ELR (cell line): ENCODE data around the gene TYRP1.

Experiments
- DNase-seq: peaks from one replicate; pipeline ENCODE4 v3.0.0-alpha.2; 2015; ENCODE audit warnings: low read depth

TYRP1 gene

DNA sequence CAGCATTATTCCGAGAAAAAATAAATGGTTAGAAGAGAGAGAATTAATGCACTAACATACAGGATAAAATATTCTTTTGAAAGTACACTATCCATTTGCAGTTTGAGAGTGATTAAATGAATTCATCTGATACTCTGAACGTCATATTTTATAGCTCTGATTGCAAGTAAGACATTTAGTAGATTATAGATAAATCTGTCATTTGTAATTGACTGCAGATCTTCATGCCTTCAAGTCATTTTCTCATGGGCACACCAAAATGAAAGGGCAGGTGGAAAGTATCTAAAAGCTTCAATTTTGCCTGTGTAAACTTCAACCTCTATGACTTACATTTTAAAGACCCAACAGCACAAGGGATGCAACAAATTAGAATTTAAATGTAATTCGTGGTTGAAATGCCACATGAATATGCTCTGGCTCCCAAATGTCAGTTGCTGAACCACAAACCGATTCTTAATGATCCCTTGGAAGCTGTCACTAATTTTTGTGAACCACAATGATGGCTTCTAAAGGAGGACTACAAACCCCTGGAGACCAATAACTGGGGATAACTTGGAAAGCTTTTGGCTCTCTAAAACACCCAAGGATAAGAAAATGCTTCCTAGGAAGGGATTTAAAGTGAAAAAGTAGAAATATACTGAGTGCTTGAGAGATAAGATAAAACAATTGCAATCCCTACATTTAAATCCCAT, 3.9 kb downstream of the TYRP1 start:
- no peak for DNase-seq

DNA sequence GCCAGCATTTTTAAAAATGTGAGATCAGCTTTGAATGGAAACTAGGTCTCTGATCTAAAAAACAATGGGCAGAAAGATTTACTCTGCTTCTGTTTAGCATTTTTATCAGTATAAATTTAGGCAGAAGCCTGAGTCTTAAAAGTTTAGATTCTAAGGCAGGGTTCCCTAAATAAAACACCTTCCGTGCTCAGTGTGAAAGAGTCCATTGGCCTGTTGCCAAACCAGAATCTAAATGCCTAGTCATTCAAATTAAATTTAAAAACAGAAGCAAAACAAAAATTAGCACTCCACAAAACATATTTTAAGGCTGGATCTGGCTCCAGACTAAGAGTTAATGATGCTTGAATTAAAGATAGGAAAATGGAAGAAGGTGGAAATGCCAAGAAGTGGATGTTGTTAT, 4.5 kb downstream of the TYRP1 start:
- no peak for DNase-seq

DNA sequence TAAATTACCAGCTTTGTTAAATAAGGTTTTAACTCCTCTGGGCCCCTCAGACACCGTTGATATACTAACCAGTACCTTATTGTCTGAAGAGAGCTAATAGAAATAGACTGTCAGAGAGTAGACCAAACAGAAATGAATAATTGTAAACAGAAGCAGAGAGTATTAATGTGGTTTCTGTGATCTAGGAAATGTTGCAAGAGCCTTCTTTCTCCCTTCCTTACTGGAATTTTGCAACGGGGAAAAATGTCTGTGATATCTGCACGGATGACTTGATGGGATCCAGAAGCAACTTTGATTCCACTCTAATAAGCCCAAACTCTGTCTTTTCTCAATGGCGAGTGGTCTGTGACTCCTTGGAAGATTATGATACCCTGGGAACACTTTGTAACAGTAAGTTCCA, 5.1 kb downstream of the TYRP1 start:
- DNase-seq = peak; percentile 29

DNA sequence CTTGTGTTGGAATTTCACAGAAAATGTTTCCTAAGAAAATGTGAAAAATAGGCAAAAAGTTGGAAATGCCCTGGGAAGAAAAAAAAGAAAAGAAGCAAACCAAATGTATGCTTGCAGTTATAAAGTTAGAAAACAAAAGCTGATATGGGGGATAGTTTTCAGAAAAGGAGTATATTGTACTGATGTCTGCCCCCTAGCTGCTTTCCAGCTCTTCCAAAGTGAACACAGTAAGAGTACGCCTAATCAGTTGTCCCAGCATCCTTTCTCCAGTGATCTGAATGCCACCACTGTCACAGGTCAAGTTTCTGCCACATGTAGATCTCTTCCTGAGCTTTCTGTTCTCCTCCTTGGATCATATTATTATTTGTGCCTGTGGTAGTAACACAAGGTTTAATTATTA, 5.8 kb downstream of the TYRP1 start:
- no peak for DNase-seq

DNA sequence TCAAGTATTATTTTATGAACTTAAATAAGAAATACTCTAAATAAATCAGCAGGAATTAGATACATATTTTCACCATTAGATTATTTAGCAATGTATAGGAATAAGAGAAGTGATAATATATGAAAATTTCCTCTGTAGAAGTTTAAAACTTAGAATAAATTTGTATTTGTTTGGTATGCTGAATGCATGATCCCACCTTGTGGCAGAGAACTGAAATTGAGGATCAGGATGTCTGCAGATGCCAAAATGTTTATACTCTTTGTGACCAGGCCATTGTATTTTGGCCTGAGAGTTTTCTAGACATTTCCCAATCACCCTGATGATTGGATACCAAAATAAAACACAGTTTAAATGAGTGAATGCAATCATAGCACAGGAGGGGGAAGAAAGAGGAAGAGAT, 6.3 kb downstream of the TYRP1 start:
- DNase-seq = peak; percentile 46

DNA sequence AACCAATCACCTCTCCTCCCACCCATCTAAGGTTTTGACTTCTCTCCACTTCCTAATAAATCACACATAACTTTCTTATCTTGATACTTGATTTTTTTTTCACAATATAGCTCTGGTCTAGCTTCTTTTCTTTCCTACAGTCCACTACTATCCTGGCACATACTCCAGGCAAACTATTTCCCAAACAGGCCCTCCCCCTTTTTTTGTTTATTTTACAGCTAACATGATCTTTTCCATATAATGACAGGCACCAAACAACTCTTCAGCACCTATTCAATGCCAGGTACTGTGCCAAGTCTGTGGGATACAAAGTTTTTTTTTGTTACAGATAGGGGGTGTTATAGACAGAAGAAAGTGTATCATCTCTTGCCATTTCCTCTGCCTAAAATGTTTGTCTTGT, 7.9 kb downstream of the TYRP1 start:
- no peak for DNase-seq

DNA sequence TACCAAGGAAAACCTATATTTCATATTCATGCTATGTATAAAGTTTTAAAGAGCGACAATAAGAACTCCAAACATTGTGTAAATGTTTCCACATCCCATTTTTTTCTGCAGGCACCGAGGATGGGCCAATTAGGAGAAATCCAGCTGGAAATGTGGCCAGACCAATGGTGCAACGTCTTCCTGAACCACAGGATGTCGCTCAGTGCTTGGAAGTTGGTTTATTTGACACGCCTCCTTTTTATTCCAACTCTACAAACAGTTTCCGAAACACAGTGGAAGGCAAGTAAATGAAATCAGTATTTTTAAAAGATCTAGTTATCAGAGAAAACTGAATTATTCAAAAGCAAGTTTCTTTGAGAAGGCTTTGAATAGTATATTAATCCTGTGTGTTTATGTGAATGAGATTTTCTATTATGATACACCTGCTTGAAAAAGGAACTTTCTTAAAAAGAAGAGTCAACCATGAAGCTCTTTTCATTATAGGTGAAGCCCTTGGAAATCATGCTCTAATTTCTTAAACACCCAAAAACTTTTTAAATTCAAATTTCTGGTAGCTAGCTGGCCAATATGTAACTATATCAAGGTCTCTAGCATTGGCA, 9.1 kb downstream of the TYRP1 start:
- DNase-seq = peak; percentile 78

DNA sequence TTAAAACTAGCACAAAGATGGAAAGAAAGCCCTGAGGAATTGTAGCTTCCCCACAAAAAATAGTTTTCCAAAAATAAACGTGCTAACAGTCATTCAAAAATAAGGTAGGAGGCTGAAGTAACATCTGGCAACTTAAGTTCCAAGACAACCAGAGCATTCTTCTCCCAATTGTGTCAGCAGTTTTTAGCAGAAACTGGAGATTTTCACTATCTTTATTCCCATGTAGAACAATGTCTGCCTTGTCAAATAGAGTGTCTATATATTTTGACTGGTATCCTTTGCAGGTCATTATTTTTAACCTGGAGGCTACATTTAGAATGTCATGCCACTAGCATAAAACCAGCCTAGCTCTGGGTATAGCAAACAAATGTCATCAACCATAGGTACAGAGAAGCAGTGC, 10.8 kb downstream of the TYRP1 start:
- no peak for DNase-seq

DNA sequence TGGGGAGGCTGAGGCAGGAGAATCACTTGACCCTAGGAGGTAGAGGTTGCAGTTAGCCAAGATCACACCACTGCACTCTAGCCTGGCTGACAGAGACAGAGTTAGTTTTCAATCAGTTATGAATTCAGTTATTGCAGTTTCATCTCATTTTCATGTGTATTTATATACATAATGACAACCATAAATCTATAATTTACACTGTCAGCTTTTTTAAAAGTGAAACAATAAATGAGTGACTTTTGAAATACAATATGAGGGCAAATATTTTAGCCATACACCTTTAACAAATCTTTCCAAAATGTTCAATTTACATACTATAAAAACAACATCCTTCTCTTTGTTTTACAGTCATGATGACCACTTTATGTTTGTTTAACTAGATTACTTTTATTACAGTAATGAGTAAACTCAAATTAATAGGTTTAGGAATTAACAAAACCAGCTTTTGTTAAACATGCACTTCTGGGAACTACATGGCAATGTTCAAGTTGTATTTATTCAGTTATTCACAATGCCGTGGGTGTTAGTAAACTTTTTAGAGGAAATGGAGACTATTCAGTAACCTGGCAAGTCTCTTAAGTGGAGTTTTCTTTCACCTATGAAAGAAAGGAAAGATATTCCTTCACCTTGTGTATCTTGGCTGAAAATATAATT, 12.7 kb downstream of the TYRP1 start:
- no peak for DNase-seq

DNA sequence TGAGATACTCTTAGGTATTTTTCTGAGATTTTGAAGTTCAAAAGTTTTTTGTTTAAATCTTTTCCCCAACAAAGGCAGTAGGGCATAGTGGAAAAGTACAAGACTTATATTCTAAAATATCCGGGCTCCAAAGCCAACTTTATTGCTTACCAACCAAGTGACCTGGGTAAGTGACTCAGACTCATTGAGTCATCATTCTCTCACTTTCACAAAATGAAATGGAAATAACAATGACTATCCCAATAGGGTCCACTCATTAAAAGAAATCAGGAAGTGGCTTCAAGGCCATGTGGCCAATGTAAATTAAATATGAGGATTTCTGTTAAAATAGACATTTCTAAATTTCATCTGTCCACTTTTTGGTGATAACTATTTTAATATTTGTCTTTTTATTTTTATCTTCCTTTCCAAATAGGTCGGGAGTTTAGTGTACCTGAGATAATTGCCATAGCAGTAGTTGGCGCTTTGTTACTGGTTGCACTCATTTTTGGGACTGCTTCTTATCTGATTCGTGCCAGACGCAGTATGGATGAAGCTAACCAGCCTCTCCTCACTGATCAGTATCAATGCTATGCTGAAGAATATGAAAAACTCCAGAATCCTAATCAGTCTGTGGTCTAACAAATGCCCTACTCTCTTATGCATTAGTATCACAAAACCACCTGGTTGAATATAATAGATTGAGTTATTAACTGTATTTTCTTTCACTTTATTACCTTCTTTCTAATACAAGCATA, 15.5 kb downstream of the TYRP1 start:
- peak; percentile 90 for DNase-seq

DNA sequence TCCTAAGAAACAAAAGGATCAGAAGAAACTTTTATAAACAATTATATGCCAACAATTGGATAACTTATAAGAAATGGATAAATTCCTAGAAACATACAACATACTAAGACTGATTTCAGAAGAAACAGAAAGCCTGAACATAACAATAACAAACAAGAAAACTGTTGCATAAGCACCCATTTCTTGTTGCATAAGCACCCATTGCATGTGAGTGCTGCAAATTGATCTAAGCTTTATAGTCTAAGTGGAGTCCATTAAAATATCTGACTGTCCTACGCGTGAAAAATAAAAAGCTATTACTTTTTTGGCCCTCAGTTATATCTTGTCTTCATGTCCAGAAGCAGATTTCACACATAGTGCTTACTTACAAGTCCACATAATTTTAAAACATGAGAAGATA, 19.3 kb downstream of the TYRP1 start:
- DNase-seq = no peak

DNA sequence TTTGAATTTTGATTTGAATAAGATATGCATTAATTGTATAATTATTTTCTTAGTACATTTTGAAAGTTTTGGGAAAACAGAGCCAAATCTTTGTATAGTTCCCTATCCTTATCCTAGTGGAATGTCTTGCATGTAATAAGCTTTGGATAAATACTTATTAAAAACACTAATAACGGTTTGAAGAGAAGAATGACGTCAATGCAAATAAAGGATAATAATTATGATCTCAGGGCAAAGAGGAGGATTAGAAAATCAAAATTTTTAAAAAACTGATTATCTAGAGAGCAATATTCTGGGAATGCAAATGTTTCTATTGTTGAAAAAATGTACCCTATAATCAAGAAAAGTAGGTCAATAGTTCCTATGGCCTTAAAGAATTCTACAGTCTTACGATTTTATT, 22.1 kb downstream of the TYRP1 start:
- DNase-seq = no peak

DNA sequence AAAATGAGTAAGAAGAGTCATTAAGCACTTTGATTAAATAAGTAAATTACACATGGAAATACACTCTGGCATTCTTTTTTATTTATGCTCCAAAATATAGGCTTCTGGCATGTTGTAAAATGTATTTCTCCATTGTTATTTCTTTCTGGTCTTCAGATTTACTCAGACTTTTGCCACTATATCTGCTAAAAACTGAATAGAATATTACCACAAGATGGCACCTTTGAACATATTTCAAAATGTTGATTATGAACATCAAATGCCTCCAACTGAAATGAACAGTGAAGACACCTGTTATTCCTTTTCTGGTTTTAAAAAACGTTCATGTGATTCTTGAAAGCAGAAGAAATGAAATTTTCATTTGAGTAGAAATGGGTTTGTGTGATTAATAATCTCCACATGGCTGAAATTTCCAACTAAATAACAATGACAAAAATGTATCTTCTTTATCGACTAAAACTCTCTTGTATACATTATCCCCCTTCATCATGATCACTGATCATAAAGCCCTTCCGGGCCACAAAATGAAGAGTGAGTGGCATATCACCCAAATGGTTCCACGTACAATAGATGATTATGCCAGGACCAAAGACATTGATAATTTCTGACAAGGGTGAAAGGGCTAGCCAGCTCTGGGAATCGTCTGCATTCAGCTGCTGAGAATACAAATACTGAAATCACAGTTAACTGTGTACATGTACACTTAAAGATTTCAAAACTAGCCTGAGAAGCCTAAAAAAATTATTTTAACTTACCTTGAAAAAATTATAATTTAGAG, 23.8 kb downstream of the TYRP1 start:
- DNase-seq = peak; percentile 23

DNA sequence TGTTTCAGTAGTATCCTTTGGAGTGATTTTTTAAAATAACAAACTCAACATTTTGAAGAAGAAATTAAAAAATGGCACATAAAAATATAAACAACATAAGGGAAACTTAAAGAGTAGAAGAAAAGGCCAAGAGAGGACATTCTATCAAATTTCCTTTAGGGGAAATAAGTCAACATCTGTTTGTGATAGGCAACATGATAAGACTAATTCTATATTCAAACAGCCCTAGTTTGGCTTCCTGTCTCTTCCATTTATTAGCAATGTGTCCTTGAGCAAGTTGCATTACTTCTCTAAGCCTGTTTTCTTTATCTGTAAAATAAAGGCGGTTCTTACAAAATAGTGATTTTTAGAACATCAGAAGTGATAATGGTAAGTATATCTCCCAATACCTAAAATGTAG, 24.7 kb downstream of the TYRP1 start:
- no peak for DNase-seq

DNA sequence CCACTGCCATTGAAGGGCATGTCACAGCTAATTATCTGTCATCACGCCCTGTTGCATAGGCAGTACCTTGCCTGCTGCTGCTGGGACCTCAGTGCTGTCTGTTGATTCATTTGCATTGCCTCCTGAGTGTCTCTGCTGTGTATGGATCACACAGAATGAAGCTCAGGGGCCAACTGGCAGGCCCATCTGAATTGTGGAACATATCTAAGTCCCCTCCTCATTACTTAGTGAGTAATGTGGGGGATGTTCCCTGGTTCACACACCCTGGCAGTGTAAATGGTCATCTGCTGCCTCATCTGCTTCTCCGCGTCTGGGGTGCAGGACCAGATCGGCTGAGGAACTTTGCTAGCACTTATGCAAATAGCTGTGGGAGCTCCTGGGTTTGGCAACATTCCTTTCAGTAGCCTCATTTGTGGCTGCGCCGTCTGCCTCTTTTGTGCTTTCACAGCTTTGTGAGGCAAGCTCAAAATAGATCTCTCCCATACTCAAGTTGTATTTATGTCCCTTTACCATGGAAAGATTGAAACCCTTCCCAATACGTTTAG, 25.4 kb downstream of the TYRP1 start:
- DNase-seq = peak; percentile 72

DNA sequence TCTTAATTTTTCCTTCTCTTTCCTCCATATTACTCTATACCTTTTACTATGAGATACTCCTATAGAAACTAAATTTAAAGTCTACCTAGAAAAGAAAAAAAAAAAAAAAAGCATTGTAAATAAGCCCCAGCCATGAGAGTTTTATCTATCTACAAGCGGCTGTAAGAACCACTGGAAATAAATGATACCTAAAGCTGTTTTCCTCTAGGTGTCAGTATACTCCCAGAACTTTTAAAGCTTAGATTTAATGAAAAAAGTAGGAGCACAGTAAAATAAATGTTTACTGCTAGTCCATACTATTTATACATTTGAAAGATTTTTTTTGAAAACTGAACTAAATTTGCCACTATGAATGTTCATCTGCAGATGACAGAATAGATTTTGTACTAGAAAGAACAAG, 26.2 kb downstream of the TYRP1 start:
- DNase-seq = peak; percentile 66

DNA sequence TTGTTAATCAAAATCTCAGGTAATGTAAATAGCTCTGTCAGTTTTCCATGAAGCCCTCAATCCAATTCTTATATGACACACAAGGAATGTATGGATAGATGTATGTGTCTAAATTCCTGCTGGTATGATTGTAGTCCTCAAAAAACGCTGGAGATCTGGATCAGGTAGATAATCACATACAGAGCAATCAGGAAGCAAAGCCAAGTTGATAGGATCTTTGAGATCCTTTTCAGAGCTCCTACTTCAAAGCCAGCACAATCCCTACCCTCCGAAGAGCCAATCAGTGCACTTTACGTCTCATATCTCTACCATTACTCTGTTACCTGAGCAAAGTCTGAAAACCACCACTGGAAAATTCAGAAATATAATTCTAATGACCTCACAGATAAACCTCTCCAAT, 27.4 kb downstream of the TYRP1 start:
- DNase-seq = no peak

DNA sequence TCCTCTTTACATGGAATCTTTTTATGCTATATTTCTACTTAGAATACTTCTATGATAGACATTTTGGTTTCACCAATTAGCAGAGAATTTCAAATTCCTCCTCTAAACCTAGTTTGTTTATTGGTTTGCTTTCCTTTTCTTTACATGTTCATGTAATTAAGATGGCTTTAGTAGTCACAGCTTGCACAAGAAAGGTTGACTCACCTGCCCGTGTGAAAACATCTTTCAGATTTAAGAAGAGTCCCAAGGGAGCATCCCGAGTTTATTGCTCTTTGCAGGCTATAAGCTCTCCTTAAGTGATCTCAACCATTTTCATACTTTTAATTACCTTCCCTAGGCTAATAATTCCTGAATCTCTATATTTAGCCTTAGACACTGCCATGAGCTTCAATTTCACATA, 28.9 kb downstream of the TYRP1 start:
- DNase-seq = peak; percentile 15

DNA sequence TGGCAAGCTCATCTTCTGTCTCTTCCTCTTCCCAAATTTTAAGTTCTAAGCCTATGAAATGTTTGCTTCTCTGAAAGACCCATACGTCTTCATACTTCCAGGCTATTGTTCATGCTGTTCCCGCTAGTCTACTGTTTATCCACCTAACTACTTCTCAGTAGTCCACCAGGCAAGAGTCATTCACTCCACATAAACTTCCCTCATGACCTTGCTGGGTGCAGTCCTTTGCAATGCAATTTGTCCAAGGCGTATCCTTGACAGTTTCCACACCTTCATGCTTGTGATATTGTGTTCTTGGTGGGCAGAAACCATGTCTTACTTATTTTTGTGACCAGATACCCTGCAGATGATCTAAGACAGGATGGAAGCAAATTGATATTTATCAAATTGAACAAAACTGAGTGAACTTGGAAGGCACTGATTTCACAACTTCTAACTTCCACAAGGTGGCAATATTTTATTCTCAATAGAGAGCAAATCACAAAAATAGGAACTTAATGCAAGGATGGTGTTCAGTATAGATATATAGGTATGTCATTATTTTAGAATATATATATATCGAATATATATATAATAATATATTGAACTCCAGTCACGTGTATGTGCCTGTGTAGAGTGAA, 30.3 kb downstream of the TYRP1 start:
- DNase-seq = peak; percentile 62

DNA sequence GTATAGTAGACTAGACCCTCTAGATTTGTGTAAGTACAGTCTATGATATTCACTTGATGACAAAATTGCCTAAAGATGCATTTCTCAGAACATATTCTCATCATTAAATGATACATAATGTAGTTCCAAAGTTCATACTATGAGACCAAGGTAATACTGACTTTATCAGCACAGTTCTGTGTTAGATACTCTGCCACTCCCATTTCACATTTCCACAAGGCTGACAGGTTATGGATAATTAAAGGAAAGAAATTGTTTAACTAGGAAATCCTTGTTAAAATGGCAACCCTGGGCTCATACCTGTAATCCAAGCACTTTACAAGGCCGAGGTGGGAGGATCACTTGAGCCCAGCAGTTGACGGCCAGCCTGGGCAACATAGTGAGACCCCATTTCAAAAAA, 33.6 kb downstream of the TYRP1 start:
- DNase-seq = no peak

DNA sequence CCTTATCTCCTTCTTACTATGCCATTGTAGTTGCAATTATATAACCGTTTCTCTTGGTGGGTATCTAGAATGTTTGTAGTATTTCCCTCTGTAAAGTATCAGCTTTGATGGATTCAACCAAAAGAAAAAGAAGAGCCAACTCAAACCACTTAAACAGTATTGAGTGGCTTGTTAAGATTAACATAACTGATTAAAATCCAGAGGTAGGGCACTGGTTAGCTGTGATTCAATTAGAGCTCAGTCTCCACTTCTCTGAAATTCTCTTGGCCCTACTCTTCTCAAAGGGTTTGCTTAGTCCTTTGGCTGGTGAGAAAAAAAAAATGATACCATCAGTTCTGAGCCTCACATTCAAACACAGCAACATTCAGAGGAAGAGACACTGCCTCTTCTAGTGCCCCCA, 37.0 kb downstream of the TYRP1 start:
- DNase-seq = no peak
